ENCODE measurements around the gene NODAL.

The NODAL gene

GRCh38 chr10:70430493-70431445 is 10.7 kb downstream of the NODAL start:
- Histone ChIP-seq H3K27ac (ENCODE audit: low read length) (peak overlapping the region; percentile 88), H3K4me3 (ENCODE audit: low read depth in 1 of 2, low read length in 2 of 2) (peak overlapping the region in 1 of 2 donors; percentile 27), H3K9me3 (ENCODE audit: control insufficient read depth in 1 of 2, low read length in 2 of 2) (no peaks in the 10 kb centered on the region), H3K36me3 (ENCODE audit: control insufficient read depth in 1 of 2, insufficient read depth in 2 of 2, low read length in 2 of 2) (peaks cover 8 to 15% of the 10 kb centered on the region in 2 donors), H3K4me1 (ENCODE audit: control insufficient read depth in 1 of 2, insufficient read depth in 2 of 2, low read length in 2 of 2) (peaks cover 22 to 33% of the 10 kb centered on the region in 2 donors), H3K27me3 (ENCODE audit: low read depth, low read length) (no peaks in the 10 kb centered on the region)

- Histone ChIP-seq H3K36me3 (ENCODE audit: control insufficient read depth in 1 of 2, insufficient read depth in 2 of 2, low read length in 2 of 2) (peaks cover 42 to 43% of the 10 kb centered on the region in 2 donors), H3K9me3 (ENCODE audit: control insufficient read depth in 1 of 2, low read length in 2 of 2) (no peaks in the 10 kb centered on the region), H3K27me3 (ENCODE audit: low read depth, low read length) (no peaks in the 10 kb centered on the region), H3K4me3 (ENCODE audit: low read depth in 1 of 2, low read length in 2 of 2) (no peak overlapping the region), H3K4me1 (ENCODE audit: control insufficient read depth in 1 of 2, insufficient read depth in 2 of 2, low read length in 2 of 2) (peaks cover 19 to 31% of the 10 kb centered on the region in 2 donors), H3K27ac (ENCODE audit: low read length) (no peak overlapping the region)
Observed at GRCh38 chr10:70426823-70427222, 14.7 kb downstream of the NODAL start.

- Histone ChIP-seq H3K27ac (ENCODE audit: low read length) (no peak overlapping the region), H3K27me3 (ENCODE audit: low read depth, low read length) (no peaks in the 10 kb centered on the region), H3K4me3 (ENCODE audit: low read depth in 1 of 2, low read length in 2 of 2) (no peak overlapping the region), H3K36me3 (ENCODE audit: control insufficient read depth in 1 of 2, insufficient read depth in 2 of 2, low read length in 2 of 2) (peaks cover 52 to 58% of the 10 kb centered on the region in 2 donors), H3K9me3 (ENCODE audit: control insufficient read depth in 1 of 2, low read length in 2 of 2) (no peaks in the 10 kb centered on the region), H3K4me1 (ENCODE audit: control insufficient read depth in 1 of 2, insufficient read depth in 2 of 2, low read length in 2 of 2) (peaks cover 2 to 16% of the 10 kb centered on the region in 2 donors)
Observed at GRCh38 chr10:70425096-70425495, 16.4 kb downstream of the NODAL start.

- H3K27ac ChIP-seq (ENCODE audit: low read length) = no peak overlapping the region
- H3K4me3 ChIP-seq (ENCODE audit: low read depth in 1 of 2, low read length in 2 of 2) = no peak overlapping the region
- peaks cover 52 to 64% of the 10 kb centered on the region in 2 donors for H3K36me3 ChIP-seq (ENCODE audit: control insufficient read depth in 1 of 2, insufficient read depth in 2 of 2, low read length in 2 of 2)
- H3K9me3 ChIP-seq (ENCODE audit: control insufficient read depth in 1 of 2, low read length in 2 of 2) = no peaks in the 10 kb centered on the region
- H3K4me1 ChIP-seq (ENCODE audit: control insufficient read depth in 1 of 2, insufficient read depth in 2 of 2, low read length in 2 of 2) = peaks cover 0 to 10% of the 10 kb centered on the region in 2 donors
- no peaks in the 10 kb centered on the region for H3K27me3 ChIP-seq (ENCODE audit: low read depth, low read length)
Observed at GRCh38 chr10:70424320-70424719, 17.2 kb downstream of the NODAL start.

DNA sequence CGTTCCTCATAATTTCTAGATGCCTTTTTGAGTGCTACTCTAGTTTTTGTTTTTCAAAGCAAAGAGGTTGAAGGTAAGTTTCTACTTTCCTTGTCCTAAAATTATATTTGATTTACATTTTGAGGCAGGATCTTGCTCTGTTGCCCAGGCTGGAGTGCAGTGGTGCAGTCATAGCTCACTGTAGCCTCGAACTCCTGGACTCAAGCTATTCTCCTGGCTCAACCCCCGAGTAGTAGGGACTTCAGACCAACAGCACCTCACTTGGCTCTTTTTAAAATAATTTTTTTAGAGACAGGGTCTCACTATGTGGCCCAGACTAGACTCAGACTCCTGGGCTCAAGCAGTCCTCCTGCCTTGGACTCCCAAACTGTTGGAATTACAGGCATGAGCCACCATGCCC is 22.8 kb downstream of the NODAL start:
- peaks cover 25 to 38% of the 10 kb centered on the region in 2 donors for H3K36me3 ChIP-seq (ENCODE audit: control insufficient read depth in 1 of 2, insufficient read depth in 2 of 2, low read length in 2 of 2)
- H3K4me1 ChIP-seq (ENCODE audit: control insufficient read depth in 1 of 2, insufficient read depth in 2 of 2, low read length in 2 of 2) = peaks cover 4 to 8% of the 10 kb centered on the region in 2 donors
- H3K27me3 ChIP-seq (ENCODE audit: low read depth, low read length) = no peaks in the 10 kb centered on the region
- H3K27ac ChIP-seq (ENCODE audit: low read length) = no peak overlapping the region
- H3K4me3 ChIP-seq (ENCODE audit: low read depth in 1 of 2, low read length in 2 of 2) = no peak overlapping the region
- no peaks in the 10 kb centered on the region for H3K9me3 ChIP-seq (ENCODE audit: control insufficient read depth in 1 of 2, low read length in 2 of 2)

DNA sequence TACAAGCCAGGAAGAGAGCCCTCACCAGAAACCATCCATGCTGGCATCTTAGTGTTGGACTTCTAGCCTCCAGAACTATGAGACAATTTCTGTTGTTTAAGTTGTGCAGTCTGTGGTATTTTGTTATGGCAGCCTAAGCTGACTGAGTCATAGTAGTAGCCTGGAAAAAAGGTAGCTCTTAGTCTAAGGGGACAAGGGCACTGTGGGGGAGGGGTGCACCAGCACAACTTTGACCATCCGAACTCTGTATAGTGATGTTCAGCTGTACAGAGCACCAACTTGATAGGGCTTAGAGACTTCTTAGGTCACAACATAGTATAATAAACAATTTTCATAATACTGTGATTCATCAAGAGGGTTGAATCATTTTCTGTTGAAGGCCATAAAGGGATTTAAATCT is 23.3 kb downstream of the NODAL start:
- H3K4me1 ChIP-seq (ENCODE audit: control insufficient read depth in 1 of 2, insufficient read depth in 2 of 2, low read length in 2 of 2) = peaks cover 4 to 8% of the 10 kb centered on the region in 2 donors
- H3K36me3 ChIP-seq (ENCODE audit: control insufficient read depth in 1 of 2, insufficient read depth in 2 of 2, low read length in 2 of 2) = peaks cover 23 to 35% of the 10 kb centered on the region in 2 donors
- no peak overlapping the region for H3K4me3 ChIP-seq (ENCODE audit: low read depth in 1 of 2, low read length in 2 of 2)
- no peaks in the 10 kb centered on the region for H3K9me3 ChIP-seq (ENCODE audit: control insufficient read depth in 1 of 2, low read length in 2 of 2)
- H3K27me3 ChIP-seq (ENCODE audit: low read depth, low read length) = no peaks in the 10 kb centered on the region
- H3K27ac ChIP-seq (ENCODE audit: low read length) = no peak overlapping the region

GRCh38 chr10:70417568-70417967 is 23.9 kb downstream of the NODAL start:
- peaks cover 16 to 29% of the 10 kb centered on the region in 2 donors for H3K36me3 ChIP-seq (ENCODE audit: control insufficient read depth in 1 of 2, insufficient read depth in 2 of 2, low read length in 2 of 2)
- H3K27me3 ChIP-seq (ENCODE audit: low read depth, low read length) = no peaks in the 10 kb centered on the region
- H3K4me3 ChIP-seq (ENCODE audit: low read depth in 1 of 2, low read length in 2 of 2) = no peak overlapping the region
- H3K9me3 ChIP-seq (ENCODE audit: control insufficient read depth in 1 of 2, low read length in 2 of 2) = no peaks in the 10 kb centered on the region
- peaks cover 8 to 11% of the 10 kb centered on the region in 2 donors for H3K4me1 ChIP-seq (ENCODE audit: control insufficient read depth in 1 of 2, insufficient read depth in 2 of 2, low read length in 2 of 2)
- no peak overlapping the region for H3K27ac ChIP-seq (ENCODE audit: low read length)

GRCh38 chr10:70412356-70412755 is 29.1 kb downstream of the NODAL start:
- Histone ChIP-seq H3K4me3 (ENCODE audit: low read depth in 1 of 2, low read length in 2 of 2) (no peak overlapping the region), H3K9me3 (ENCODE audit: control insufficient read depth in 1 of 2, low read length in 2 of 2) (no peaks in the 10 kb centered on the region), H3K4me1 (ENCODE audit: control insufficient read depth in 1 of 2, insufficient read depth in 2 of 2, low read length in 2 of 2) (peaks cover 13 to 42% of the 10 kb centered on the region in 2 donors), H3K27ac (ENCODE audit: low read length) (no peak overlapping the region), H3K36me3 (ENCODE audit: control insufficient read depth in 1 of 2, insufficient read depth in 2 of 2, low read length in 2 of 2) (no peaks in the 10 kb centered on the region), H3K27me3 (ENCODE audit: low read depth, low read length) (no peaks in the 10 kb centered on the region)

GRCh38 chr10:70410608-70411007 is 30.9 kb downstream of the NODAL start:
- Histone ChIP-seq H3K27me3 (ENCODE audit: low read depth, low read length) (no peaks in the 10 kb centered on the region), H3K27ac (ENCODE audit: low read length) (no peak overlapping the region), H3K4me1 (ENCODE audit: control insufficient read depth in 1 of 2, insufficient read depth in 2 of 2, low read length in 2 of 2) (peaks cover 22 to 54% of the 10 kb centered on the region in 2 donors), H3K9me3 (ENCODE audit: control insufficient read depth in 1 of 2, low read length in 2 of 2) (no peaks in the 10 kb centered on the region), H3K4me3 (ENCODE audit: low read depth in 1 of 2, low read length in 2 of 2) (no peak overlapping the region), H3K36me3 (ENCODE audit: control insufficient read depth in 1 of 2, insufficient read depth in 2 of 2, low read length in 2 of 2) (no peaks in the 10 kb centered on the region)

- peak overlapping the region; percentile 26 for H3K27ac ChIP-seq (ENCODE audit: low read length)
- H3K9me3 ChIP-seq (ENCODE audit: control insufficient read depth in 1 of 2, low read length in 2 of 2) = no peaks in the 10 kb centered on the region
- peaks cover 0 to 6% of the 10 kb centered on the region in 2 donors for H3K36me3 ChIP-seq (ENCODE audit: control insufficient read depth in 1 of 2, insufficient read depth in 2 of 2, low read length in 2 of 2)
- peaks cover 22 to 54% of the 10 kb centered on the region in 2 donors for H3K4me1 ChIP-seq (ENCODE audit: control insufficient read depth in 1 of 2, insufficient read depth in 2 of 2, low read length in 2 of 2)
- no peak overlapping the region for H3K4me3 ChIP-seq (ENCODE audit: low read depth in 1 of 2, low read length in 2 of 2)
- no peaks in the 10 kb centered on the region for H3K27me3 ChIP-seq (ENCODE audit: low read depth, low read length)
Observed at GRCh38 chr10:70409772-70410171, 31.7 kb downstream of the NODAL start.

DNA sequence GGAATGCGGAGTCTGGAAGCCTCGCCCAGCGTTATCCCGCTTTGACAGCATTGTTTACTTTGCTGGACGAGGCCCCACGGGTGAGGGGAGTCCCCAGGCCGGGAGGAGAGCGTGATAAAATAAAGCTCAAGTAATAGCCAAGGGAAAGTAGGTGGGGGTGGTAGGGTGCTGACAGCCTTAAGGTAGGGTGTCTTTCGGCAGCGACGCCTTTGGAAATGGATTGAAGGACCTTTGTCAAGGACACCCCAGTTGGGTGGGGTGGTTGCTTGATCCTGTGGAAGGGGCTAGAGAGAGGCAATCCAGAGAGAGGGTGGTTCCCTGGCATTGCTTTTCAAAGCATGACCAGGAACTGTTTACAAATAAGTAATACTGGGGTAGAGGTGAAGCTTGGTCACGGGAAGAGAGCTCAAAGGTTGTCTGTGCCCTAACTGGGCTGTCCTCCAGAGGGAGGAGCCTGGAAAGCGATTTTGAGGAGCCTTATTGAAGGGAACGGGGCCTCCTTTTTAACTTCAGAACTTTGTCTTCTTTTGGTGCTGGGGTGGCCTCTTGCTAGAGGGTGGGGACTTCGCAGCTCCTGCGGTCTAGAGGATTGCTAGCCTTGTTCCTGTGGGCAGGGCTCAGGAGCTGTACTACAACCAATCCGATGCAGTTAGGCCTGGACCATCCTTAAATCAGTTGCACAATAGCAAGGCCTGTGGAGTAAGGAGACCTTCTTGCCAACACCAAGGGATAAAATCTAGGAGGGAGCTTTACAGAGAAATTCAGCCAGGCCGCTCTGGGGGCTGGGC is 36.2 kb downstream of the NODAL start:
- peak overlapping the region; percentile 91 to 94 for H3K4me3 ChIP-seq (ENCODE audit: low read depth in 1 of 2, low read length in 2 of 2)
- H3K27ac ChIP-seq (ENCODE audit: low read length) = peak overlapping the region; percentile 95
- H3K36me3 ChIP-seq (ENCODE audit: control insufficient read depth in 1 of 2, insufficient read depth in 2 of 2, low read length in 2 of 2) = peaks cover 0 to 14% of the 10 kb centered on the region in 2 donors
- peaks cover 19 to 31% of the 10 kb centered on the region in 2 donors for H3K4me1 ChIP-seq (ENCODE audit: control insufficient read depth in 1 of 2, insufficient read depth in 2 of 2, low read length in 2 of 2)
- H3K27me3 ChIP-seq (ENCODE audit: low read depth, low read length) = no peaks in the 10 kb centered on the region
- no peaks in the 10 kb centered on the region for H3K9me3 ChIP-seq (ENCODE audit: control insufficient read depth in 1 of 2, low read length in 2 of 2)

Measured in muscle layer of duodenum (tissue), 2 donors.